ENCODE measurements around the gene DNASE1L1.

The DNASE1L1 gene

DNA sequence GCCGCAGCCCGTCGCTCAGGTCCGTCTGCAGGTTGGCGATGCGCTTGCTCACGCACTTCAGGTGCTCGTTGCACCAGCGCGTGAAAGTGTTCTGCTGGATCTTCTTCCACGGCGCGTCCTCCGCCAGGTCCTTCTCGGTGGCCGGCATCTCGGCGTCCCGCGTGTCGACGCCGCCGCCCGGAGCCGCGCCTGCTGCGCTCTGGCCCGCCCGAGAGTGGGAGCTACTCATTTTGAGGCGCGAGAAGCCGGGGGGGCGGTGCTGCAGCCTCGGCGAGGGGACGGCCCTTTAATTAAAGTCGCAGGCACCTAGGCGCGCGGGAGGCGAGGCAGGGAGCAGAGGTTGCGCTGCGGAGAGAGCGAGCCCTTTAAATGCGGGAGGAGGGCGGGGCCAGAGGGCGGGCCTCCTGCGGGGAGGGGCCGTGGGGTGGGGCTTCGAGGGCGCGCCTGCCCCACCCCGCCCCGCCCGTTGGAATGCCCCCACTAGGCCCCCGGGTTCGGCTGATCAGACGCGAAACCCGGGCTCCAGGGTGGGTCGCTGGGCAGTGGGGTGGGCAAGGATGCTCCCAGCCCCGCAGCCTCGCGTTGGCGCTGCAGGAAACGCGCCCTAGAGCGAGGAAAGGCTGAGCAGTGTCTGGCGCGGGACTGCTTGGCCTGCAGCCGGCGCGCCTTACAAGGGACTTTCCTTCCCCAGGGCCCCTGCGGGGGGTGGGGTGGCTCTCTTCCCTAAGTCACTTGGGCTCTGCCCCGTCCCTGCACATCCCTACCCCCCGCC lies 37.9 kb downstream of the DNASE1L1 start:
- Mint-ChIP-seq H3K27ac (peak overlapping the region; percentile 51 to 86 (median 75)), H3K4me3 (peak overlapping the region; percentile 84 to 90 (median 88)), H3K27me3 (ENCODE audit: low read depth) (no peaks in the 10 kb centered on the region), H3K36me3 (ENCODE audit: low read depth) (peaks cover 12% of the 10 kb centered on the region), H3K9me3 (peaks cover 10% of the 10 kb centered on the region), H3K4me1 (peaks cover 5% of the 10 kb centered on the region)
- no peak for TF ChIP-seq CTCF (IDR thresholded peaks at IDR 0.05; ENCODE audit: unreplicated experiment in 3 of 3)

DNA sequence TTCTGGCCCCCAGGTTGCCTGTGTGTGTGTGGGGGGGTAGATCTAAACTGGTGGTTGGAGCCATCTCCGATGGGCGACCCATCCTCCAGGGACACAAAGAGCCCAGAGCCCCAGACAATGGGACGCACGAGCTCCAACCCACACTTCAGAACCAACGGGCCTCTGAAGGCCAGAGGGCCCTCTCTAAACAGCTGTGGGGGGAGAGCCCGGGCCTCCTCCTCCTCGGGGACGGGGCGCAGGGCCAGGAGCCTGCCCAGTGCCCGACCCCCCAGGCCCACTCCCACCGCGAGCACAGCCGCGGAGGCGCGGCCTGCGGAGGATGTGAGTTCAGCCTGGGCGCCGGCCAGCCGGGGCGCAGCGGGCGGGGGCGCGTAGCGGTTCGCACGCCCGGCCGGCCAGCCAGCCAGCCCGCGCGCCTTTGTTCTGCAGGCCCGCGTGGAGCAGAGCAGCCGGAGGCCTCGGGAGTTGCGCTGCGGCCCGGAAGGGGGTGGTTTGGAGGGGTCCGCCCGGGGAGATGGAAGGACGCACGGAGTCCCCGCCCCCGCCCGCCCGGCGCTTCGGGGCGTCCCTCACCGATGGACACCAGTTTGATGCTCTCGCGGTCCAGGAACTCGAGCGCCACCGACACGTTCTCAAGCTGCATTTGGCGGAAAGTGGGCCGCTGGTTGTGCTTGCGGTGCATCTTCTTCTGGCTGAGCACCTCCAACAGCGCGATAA lies 38.6 kb downstream of the DNASE1L1 start:
- Mint-ChIP-seq H3K4me1 (peaks cover 5% of the 10 kb centered on the region), H3K27me3 (ENCODE audit: low read depth) (no peaks in the 10 kb centered on the region), H3K36me3 (ENCODE audit: low read depth) (peaks cover 15% of the 10 kb centered on the region), H3K4me3 (peak overlapping the region; percentile 89 to 97 (median 95)), H3K9me3 (peaks cover 10% of the 10 kb centered on the region), H3K27ac (peak overlapping the region; percentile 94 to 97 (median 97))
- TF ChIP-seq CTCF (IDR thresholded peaks at IDR 0.05; ENCODE audit: unreplicated experiment in 3 of 3): no peak

- H3K4me1 Mint-ChIP-seq: peaks cover 5% of the 10 kb centered on the region
- H3K27me3 Mint-ChIP-seq (ENCODE audit: low read depth): no peaks in the 10 kb centered on the region
- H3K36me3 Mint-ChIP-seq (ENCODE audit: low read depth): peaks cover 19% of the 10 kb centered on the region
- H3K9me3 Mint-ChIP-seq: peaks cover 5% of the 10 kb centered on the region
- no peak for TF ChIP-seq CTCF (IDR thresholded peaks at IDR 0.05; ENCODE audit: unreplicated experiment in 3 of 3)
- H3K27ac Mint-ChIP-seq: peak overlapping the region; percentile 94 to 97 (median 97)
- peak overlapping the region; percentile 89 to 97 (median 95) for H3K4me3 Mint-ChIP-seq
Observed at GRCh38 chrX:154369449-154370299, 39.4 kb downstream of the DNASE1L1 start.

DNA sequence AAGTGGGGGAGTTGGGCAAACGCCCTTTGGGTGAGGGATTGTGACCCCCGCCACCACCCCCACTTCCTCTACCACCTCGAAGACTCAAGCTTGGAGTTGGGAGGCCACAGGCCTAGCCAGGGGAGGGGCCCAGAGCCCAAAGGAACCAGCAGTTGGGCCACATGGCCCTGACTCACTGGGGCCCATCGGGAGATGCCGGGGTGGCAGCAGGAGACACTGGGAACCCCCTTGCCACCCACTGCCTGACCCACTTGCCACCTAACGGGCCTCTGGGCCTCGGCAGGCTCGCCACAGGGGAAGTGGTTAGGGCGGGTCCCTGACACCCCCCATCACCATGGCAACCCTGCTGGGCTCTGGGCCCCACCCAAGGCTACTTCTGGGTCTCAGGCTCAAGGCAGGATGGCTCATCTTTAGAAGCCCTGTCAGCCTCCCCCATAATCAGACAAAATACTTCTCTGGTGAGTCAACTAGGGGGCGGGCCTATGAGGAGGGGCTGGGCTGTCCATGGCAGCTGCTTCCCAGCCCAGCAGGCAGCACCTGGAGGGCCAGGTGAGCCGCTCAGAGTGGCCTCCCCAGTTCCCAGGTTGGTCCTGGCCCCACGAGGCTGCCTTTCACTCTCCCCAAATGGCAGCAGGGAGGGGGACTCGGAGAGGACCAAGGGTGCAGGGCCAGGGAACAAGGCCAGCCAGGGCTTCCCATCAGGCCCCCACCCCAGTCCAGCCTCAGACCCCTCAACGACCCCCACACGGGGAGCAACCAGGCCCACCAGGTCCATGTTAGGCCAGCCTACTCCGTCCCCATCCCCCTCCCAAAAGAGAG lies 40.2 kb downstream of the DNASE1L1 start:
- peaks cover 21% of the 10 kb centered on the region for H3K36me3 Mint-ChIP-seq (ENCODE audit: low read depth)
- no peaks in the 10 kb centered on the region for H3K27me3 Mint-ChIP-seq (ENCODE audit: low read depth)
- H3K27ac Mint-ChIP-seq: peak overlapping the region in 2 of 3 experiments; percentile 43 to 97
- H3K9me3 Mint-ChIP-seq: peaks cover 5% of the 10 kb centered on the region
- H3K4me3 Mint-ChIP-seq: peak overlapping the region; percentile 89 to 97 (median 95)
- TF ChIP-seq CTCF (IDR thresholded peaks at IDR 0.05; ENCODE audit: unreplicated experiment in 3 of 3): no peak
- H3K4me1 Mint-ChIP-seq: peaks cover 5% of the 10 kb centered on the region
